Measurements from ENCODE around the gene HRCT1.
"Not testable (repeated sequence)": the region's sequence is repeated elsewhere in the genome, so short reads cannot be mapped to it uniquely, and the experiment has no call there.

HRCT1 gene

DNA sequence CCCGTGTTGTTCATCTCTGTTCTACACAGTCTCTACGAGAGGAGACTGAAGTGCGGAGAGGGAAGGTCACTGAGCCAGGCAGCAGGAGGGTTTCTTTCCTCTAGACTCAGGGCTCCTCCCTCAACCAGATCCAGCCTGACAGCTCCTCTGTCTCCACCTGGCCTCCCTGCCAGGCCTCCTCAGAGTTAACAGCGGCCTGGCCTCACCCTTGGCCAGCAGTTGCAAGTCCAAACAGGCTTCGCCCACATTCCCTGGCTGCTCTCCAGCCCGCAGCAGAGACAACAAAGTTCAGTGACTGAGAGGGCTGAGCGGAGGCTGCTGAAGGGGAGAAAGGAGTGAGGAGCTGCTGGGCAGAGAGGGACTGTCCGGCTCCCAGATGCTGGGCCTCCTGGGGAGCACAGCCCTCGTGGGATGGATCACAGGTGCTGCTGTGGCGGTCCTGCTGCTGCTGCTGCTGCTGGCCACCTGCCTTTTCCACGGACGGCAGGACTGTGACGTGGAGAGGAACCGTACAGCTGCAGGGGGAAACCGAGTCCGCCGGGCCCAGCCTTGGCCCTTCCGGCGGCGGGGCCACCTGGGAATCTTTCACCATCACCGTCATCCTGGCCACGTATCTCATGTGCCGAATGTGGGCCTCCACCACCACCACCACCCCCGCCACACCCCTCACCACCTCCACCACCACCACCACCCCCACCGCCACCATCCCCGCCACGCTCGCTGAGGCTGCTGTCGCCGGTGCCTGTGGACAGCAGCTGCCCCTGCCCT lies at the start of gene HRCT1:
Gene HRCT1, plus strand, starts transcription at position 291 of the 768 bp plus-strand sequence. Its CDS starts 86 bp downstream, at position 377.
- no peak for DNase-seq

DNA sequence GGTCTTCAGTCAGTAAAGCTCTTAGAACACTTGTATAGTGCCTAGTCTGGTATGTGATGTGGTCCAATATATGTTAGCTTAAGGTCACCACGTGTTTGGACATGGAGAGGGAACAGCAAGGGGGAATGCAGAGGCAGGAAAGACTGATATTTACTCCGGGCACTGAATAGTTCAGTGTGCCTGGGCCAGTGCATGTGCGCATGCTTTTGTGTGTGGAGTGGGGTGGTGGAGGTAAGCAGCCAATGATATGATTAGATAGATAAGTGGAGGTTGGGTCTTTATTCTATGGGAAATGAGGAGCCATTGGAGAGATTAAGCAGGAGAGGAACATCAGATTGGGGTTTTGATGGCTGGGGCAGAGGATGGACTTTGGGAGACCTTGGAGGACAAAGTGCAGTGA lies 49.8 kb upstream of the HRCT1 start:
- DNase-seq = no peak

DNA sequence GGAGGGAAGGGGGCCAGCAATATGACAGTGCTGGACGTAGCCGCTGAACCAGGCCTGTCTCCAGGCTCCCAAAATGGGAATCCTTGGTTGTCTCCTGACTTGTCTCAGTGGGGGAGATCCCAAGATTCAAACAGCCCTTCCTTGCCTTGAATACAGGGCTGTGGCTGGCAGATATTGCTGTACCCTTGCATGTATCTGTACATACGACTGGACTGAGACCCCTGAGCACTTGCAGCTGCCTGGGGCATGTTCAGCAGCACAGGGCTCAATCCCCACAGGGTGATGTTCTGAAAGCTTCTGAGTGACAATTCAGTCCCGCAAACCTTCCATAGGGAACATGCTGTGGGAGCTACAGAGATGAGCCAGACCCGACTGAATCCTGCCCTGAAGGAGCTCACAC lies 49.1 kb upstream of the HRCT1 start:
- no peak for DNase-seq

DNA sequence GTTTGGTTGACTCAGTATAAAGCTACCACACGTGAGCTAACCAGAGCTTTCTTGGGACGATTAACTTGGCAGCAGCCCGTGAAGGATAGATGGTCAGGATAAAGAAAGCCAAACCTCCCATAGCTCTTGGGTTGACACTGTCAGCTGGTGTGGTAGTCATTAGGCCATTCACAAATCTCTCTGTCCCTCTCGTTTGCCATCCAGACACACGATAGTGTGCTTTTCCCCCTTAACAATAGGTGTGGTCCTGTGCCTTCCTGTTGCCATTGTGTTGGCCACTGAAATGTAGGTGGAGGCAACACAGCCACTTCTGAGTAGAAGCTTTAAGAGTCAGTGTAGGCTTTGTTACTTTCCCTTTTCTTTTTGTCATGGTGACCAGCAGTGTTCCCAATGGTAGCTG lies 47.5 kb upstream of the HRCT1 start:
- DNase-seq = no peak

DNA sequence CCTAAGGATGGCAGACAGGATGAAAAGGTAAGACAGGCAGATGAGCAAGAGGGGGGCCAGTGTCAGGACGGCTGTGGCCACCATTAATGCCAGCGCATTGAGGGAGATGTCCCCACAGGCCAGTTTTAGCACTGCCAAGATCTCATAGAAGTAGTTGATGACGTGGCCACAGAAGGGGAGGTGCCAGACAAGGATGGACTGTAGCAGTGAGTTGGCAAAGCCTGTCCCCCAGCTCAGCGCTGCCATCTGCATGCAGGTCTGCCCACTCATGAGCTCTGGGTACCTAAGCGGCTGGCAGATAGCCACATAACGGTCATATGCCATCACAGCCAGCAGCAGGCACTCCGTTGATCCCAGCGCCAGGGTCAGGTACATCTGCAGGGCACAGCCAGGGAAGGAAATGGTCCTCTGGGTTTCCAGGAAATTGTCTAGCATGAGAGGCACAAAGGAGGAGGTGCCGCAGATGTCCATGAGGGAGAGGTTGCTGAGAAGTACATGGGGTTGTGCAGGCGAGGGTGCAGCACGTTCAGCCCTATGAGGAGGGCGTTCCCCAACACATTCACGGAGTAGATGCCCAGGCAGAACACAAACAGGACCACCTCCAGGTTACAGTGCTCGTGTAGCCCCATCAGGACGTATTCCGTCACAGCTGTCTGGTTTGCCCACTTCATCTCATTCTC lies 46.6 kb upstream of the HRCT1 start:
- DNase-seq = peak; percentile 8

DNA sequence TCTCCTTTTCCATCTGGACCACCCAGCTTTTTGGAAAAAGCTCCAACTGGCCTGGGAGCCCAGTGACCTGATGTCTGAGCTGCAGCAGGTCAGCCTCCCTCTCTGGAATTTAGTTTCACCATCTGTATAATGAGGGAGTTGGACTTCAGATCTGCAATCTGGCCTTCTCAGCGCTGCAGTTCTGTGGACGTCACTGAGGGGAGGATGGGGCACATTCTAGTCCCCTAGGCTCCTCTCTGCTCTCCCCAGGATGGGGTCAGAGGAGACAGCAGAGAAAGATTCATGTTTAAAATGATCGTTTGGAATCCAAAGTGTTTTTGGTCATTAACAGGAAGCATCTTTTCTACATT lies 46.0 kb upstream of the HRCT1 start:
- no peak for DNase-seq

DNA sequence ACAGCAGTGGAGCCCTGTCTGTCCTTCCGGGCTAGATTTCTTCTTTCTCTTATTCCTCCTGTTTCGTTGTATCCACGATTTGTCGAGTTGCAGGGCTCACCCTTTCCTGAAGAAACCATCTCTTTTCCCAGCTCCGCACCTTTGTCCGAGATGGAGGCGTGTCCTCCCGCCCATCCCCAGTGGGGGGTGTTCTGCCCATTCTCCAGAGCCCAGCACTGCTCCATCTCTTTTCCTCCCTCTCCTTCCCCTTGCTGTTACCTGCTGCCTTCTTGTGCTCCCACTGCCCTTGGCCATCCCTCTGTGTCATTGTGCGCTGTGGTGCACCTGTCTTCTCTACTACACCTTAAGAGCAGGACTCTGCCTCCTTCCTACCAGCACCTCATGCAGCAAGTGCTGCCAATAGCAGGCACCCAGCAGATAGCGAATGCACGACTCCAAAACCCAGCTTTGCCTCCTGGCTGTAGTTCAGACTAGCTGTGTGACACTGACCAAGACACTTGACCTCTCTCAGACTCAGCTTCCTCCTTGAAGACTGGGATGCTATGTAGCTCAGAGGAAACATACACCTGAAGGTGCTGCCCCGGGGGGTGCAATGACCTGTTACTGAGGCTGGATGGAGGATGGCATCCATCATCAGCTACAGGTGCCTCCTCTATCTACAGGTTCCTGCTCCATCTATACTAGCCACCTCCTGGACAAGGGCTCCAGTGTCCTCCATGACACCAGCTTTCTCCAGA lies 44.7 kb upstream of the HRCT1 start:
- no peak for DNase-seq

DNA sequence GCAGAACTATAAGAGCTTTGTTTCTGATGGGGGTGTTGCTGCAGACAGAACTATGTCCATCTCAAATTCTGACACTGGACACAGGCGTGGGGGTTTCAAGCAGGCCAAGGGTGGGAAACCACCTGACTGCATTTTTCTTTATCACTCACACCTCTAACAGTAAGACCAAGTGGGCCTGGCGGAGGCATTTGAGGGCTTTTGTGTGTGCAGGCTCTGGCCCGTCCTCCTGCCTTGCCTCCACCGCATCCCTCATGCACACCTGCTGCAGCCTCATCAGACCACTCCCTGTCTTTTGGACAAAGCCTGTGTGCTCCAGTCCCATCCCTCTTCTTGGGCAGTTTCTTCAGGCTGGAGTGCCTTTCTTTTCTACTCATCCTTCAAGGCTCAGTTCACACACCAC lies 43.7 kb upstream of the HRCT1 start:
- DNase-seq = no peak

DNA sequence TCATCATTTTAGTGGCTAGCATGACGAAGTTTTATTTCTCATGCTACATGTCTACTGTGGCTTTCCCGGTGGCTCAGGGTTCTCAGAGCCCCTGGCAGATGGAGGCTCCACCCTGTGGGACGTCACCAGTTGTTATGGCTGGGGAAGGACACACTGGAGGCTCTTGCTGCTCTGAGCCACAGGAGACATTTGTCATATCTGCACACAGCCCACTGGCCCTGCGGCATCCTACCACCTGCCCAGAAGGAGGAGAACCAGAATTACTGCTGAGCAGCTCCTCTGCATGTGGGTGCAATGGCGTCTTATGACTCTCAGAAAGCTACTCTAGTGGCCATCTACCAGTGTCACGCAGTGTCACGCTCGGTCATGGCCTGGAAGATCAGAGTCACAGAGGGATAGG lies 42.4 kb upstream of the HRCT1 start:
- DNase-seq = no peak

DNA sequence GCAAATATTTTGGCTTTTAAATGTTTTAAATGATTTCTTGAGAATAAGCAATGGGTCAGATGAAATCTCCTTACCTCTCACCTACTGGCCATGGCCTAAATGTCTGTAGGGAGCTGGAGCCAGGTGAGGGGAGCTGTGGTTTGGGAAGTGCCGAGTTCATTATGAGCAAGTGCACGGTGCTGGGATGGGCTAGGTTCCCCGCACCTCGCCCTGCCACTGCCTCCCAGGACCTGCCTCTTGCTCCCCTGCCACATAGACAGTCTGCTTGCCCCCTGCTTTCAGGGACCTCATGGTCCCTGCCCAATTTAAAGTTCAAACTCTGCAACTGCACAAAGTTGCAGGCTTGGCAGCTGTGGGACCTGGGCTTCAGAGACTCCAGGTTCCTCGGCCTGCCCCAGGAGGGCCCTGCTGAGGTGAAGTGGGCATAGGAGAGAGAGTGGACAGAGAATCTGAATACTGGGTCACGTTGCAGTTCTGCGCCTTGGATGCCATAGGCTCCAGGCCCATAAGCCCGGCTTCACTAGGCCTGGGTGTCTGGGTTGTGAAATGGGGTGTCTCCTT lies 41.2 kb upstream of the HRCT1 start:
- DNase-seq = no peak

DNA sequence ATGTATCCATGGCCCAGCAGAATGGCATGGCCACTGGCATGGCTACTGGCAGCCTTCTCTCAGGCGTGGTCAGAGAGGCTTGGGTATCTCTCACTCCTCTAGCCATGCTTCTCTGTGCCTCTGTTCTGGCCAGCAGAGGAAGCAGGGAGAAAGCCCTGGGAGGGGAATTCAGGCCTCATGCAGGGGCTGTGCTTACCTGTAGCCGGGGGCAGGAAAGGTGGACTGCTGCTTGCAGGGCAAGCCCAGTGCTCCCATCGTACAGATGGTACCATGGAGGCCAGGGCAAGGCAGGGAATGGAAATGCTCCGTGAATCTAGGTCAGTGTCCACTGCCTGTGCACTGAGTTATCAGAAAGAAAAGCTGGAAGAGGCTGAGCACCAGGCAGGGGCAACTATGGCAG lies 38.5 kb upstream of the HRCT1 start:
- DNase-seq = no peak

DNA sequence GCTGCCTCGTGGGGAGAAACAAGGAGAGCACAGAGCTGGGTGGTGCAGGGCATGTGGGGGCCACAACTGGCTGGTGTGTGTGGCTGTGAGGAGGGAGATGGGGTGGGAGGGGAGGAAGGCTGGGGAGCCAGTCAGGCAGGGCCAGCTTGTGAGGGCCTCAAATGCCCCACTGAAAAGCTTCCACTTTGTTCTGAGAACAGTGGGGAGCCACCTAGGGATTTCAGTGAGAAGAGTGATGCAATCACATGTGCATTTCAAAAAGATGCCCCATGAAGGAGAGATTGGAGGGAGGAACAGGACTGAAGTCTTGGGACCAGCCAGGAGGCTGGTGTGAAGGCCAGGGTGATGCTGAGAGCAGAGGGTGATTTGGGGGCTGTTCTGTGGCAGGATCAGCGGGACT lies 37.1 kb upstream of the HRCT1 start:
- DNase-seq = no peak

DNA sequence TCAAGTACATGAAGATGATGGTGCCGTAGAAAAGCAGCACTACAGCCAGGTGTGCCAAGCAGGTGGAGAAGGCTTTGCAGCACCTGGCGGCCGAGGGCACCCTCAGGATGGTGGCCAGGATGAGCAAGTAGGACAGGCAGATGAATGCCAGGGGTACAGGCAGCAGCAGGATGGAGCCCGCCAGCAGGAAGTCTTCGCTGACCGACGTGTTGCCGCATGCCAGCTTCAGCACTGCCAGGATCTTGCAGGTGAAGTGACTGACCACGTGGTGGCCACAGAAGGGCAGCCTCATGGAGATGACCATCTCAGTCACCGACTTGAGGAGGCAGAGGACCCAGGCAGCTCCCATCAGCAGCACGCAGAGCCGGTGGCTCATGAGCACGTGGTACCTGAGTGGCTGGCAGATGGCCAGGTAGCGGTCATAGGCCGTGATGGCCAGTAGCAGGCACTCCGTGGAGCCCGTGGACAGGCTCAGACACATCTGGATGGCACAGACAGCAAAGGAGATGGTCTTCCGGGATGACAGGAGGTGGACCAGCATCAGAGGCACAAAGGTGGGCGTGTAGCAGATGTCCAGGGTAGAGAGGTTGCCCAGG lies 36.3 kb upstream of the HRCT1 start:
- no peak for DNase-seq

DNA sequence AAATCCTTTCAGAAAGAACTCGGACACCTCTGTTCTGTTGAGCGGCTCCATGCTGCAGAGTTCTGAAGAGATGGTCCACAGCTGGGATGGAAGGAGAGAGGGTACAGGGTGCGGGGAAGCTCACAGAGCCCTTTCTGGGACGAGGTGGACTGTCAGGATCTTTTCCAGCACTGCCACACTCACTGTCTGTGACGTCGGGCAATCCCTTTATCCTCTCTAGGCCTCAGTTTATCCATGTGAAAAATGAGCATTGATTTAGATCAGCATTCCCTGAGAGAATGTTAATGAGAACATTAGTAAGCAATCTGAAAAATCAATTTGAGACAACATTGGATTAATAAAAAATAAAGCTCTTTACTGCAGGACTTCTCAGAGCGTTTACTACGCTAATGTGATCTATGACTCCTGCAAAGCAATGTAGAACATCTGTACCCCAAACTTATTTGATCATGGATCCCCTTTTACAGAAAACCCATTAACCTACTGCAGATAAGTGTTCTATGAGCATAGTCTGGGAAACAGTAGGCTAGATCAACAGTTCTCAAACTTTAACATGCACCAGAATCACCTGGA lies 35.6 kb upstream of the HRCT1 start, which contains the start of gene OR13J1:
Gene OR13J1, minus strand, starts transcription at position 51 of the 573 bp plus-strand sequence. Its CDS starts 0 bp downstream, at position 51.
- DNase-seq = no peak

DNA sequence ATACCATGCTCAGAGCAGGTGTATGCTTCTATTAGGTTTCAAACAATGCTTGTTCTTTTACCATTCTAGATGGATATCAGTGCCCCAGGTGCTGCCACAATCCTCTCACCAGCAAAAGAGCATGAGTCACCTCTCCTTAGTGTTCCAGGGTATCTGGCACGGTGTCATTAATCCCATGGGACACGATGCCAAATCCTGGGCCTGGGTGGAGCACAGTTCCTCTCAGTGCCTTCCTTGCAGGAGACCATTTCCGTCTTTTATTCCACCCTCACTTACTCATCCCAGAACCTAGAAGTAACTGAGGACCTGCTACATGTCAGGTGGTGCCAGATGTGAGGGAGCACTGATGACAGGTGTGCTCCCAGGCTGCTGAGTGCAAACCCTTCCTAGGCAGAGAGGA lies 34.5 kb upstream of the HRCT1 start:
- DNase-seq = no peak

DNA sequence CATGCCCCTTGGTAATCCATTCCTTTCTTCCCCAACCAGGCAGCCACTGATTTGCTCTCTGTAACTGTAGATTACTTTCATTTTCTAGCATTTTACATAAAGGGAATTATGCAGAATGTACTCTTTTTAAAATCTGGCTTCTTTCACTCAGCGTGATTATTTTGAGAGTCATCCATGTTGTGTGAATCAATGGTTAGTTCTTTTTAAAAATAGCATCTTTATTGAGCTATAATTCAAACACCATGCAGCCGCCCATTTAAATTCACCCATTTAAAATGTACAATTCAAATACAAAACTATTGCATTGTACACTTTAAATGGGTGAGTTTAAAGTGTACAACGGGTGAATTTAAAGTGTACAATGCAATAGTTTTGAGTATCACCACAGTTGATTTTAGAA lies 33.5 kb upstream of the HRCT1 start:
- DNase-seq = no peak

DNA sequence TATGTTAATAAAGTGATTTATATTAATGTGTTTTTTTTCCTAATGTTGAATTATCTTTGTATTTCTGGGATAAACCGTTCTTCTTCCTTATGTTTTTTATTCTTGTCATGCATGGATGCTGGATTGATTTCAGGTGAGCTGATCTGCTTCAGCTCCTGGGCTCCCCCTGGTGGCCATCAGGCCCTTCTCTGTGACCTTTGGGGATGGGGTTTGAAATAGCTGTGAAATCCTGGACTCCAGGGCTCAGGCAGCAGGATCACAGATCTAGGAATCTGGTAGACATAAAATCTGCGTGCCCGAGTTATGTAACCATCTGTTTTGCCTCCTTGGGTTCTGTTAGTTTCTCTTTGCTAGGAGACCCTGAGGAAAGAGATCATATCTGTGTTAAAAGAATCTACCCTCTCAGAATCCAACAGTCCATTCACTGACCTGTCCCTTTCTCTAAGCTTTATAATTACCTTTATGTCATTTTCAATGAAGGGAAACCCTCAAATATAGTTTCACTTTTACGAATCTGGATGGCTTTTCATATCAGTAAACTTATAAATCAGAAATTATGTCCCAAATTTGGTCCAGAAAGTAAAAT lies 23.6 kb upstream of the HRCT1 start:
- DNase-seq = peak; percentile 80

DNA sequence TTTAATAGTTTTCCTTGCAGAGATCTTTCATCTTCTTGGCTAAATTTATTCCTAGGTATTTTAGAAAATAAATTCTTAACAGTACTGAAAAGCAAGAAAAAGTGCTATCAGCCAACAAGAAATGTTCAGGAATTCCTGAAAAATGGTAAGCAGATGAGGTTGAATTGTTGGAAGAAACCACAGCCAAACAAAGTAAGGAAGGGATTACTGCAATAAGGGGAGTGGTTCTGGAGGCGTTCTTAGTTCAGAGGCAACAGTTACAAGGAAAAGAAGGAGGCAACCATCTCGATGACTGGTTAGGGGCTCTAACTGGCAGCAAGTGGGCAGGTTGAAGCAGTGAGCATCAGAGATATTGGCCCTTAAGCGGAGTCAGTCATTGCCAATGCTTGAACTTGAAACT lies 23.0 kb upstream of the HRCT1 start:
- no peak for DNase-seq

DNA sequence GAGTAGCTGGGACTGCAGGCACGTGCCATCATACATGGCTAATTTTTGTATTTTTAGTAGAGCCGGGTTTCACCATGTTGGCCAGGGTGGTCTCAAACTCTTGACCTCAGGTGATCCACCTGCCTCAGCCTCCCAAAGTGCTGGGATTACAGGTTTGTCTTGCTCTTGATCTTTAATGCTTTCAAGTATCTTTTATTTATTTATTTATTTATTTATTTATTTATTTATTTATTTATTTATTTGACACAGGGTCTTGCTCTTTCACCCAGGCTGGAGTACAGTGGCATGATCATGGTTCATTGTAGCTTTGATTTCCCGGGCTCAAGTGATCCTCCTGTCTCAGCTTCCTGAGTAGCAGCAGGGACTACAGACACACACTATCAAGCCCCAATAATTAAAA lies 21.1 kb upstream of the HRCT1 start:
- DNase-seq = not testable (repeated sequence)

DNA sequence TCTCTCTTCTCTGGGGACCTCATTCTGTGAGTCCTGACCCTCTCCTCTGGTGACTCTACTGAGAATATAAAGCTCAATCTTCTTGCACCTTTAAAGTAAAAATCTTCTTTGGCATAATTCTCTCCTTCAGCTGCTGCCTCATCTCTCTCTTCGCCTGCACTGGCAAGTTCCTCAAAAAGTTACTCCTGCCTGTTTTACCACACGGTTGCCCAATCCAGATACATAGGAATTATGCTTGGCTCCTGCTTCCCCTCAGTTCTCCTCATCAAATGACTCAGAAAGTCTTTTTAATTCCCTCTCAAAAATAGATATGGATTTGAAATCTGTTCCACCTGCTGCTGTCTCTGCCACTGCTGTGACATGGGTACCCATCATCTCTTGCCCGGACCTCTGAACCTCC lies 14.4 kb upstream of the HRCT1 start:
- no peak for DNase-seq

DNA sequence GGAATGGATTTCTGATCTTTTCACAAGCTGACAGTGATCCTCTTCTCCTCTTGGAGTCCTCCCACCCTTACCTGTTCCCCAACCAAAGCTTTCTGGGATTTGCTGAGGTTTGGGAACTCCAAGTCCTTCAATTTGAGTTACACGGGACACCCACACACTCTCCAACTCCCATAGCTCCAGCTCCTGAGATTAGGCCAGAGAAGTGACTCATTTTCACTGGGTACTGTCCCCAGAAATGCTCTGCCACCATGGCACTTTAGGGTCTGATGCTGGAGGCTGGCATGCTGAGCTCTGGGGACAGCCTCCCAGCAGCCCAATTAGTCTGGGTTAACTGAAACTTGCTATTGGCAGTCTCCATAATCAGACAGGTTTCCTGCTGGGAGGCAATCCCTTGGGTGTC lies 14.0 kb upstream of the HRCT1 start:
- no peak for DNase-seq

DNA sequence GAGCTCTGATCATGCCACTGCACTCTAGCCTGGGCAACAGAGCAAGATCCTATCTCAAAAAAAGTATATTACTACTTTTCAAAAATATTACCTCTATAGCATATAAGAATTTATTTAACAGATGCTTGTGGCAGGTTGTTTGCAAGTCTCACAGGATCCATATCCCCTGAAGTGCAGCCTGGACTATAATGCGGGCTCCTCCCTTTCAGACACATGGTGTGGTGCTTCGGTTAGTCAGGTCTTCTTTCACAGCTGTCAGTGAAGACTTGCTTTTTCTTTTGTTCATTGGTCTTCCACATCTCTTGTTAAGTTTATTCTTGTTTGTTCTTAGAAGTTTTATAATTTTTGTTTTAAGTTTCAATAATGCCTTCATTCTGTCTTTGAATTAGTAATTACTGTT lies 9.4 kb upstream of the HRCT1 start:
- DNase-seq = no peak

Measured in activated naive CD4-positive, alpha-beta T cell treated with Interleukin-2 at 50 U/mL for 16 hours (primary cell).